HepG2 (cell line): ENCODE results near the gene RGS19. TPM values are rescaled to one million over a fixed set of nuclear protein-coding genes. Genes with fewer than 3 reads are reported as not detected.
A peak's percentile ranks its signal among the peaks of the same experiment; 100 is the strongest.

Source experiments
- ATF6 ChIP-seq: sonication (generic); formaldehyde crosslinking; conservative IDR thresholded peaks from 2 replicates; pipeline ENCODE4 v1.4.0; 2020; ENCODE audit warnings: missing genetic modification reagents
- FOXP4 ChIP-seq: sonication (generic); formaldehyde crosslinking; IDR thresholded peaks from 2 replicates; pipeline ENCODE4 v1.4.0; 2020; ENCODE audit warnings: missing genetic modification reagents
- GTF3A ChIP-seq: sonication (generic); formaldehyde crosslinking; conservative IDR thresholded peaks from 2 replicates; pipeline ENCODE4 v1.4.0; 2020; ENCODE audit warnings: mild to moderate bottlenecking, missing genetic modification reagents
- HNRNPL ChIP-seq: fragments of 200-400 bp; formaldehyde crosslinking; IDR thresholded peaks from 2 replicates; pipeline ENCODE4 v1.6.1; 2017; ENCODE audit warnings: mild to moderate bottlenecking, low read depth, low read length
- IRX3 ChIP-seq: sonication (generic); formaldehyde crosslinking; IDR thresholded peaks from 2 replicates; pipeline ENCODE4 v1.8.1; 2023; ENCODE audit warnings: mild to moderate bottlenecking, low read depth, missing genetic modification reagents, borderline replicate concordance
- KLF15 ChIP-seq: sonication (generic); formaldehyde crosslinking; IDR thresholded peaks from 2 replicates; pipeline ENCODE4 v1.8.1; 2023; ENCODE audit warnings: borderline replicate concordance, mild to moderate bottlenecking, inconsistent platforms, missing genetic modification reagents, mixed read lengths
- MLLT10 ChIP-seq: sonication (generic); formaldehyde crosslinking; IDR thresholded peaks from 2 replicates; pipeline ENCODE4 v1.4.0; 2020; ENCODE audit warnings: missing genetic modification reagents
- PHF5A ChIP-seq: IDR thresholded peaks from one replicate; pipeline ENCODE4 v1.6.1; 2018; ENCODE audit warnings: low read depth, missing genetic modification reagents; ENCODE audit not compliant: unreplicated experiment
- RBAK ChIP-seq: sonication (generic); formaldehyde crosslinking; IDR thresholded peaks from 2 replicates; pipeline ENCODE4 v1.5.1; 2020; ENCODE audit warnings: mild to moderate bottlenecking, missing genetic modification reagents
- SNAI1 ChIP-seq: sonication (generic); formaldehyde crosslinking; IDR thresholded peaks from 2 replicates; pipeline ENCODE4 v1.5.0; 2020; ENCODE audit warnings: mild to moderate bottlenecking, missing genetic modification reagents, borderline replicate concordance
- SP4 ChIP-seq: sonication (generic); formaldehyde crosslinking; IDR thresholded peaks from 2 replicates; pipeline ENCODE4 v1.8.1; 2023; ENCODE audit warnings: mild to moderate bottlenecking, missing genetic modification reagents
- ZBTB43 ChIP-seq: sonication (generic); formaldehyde crosslinking; conservative IDR thresholded peaks from 2 replicates; pipeline ENCODE4 v1.4.0; 2020; ENCODE audit warnings: missing genetic modification reagents
- ZNF18 ChIP-seq: sonication (generic); formaldehyde crosslinking; IDR thresholded peaks from 2 replicates; pipeline ENCODE4 v1.8.0; 2022; ENCODE audit warnings: mild to moderate bottlenecking, missing genetic modification reagents; ENCODE audit not compliant: insufficient replicate concordance
- ZNF264 ChIP-seq: sonication (generic); formaldehyde crosslinking; IDR thresholded peaks from 2 replicates; pipeline ENCODE4 v1.4.0; 2020; ENCODE audit warnings: missing genetic modification reagents
- ZNF280D ChIP-seq: sonication (generic); formaldehyde crosslinking; IDR thresholded peaks from 2 replicates; pipeline ENCODE4 v1.5.1; 2020; ENCODE audit warnings: mild to moderate bottlenecking, missing genetic modification reagents
- ZNF44 ChIP-seq: sonication (generic); formaldehyde crosslinking; IDR thresholded peaks from 2 replicates; pipeline ENCODE4 v1.5.1; 2020; ENCODE audit warnings: mild to moderate bottlenecking, missing genetic modification reagents
- ZNF724P ChIP-seq: sonication (generic); formaldehyde crosslinking; IDR thresholded peaks from 2 replicates; pipeline ENCODE4 v1.8.0; 2022; ENCODE audit warnings: missing genetic modification reagents, borderline replicate concordance
- polyA plus RNA-seq, 8 experiments: library from polyadenylated mRNA; depleted of rRNA in 3 of 8; stranded (reverse) in 7 of 8; unstranded in 1 of 8; fragments of >200 nt; fragmentation: Illumina TruSeq in 4 of 8; extraction: Trizol in 4 of 8; gene quantifications; 2 replicates each; pipeline versions ENCODE4 v1.2.1 to v1.2.3, GENCODE V29; 2011 to 2016; ENCODE audit warnings: low read depth in 4 of 8, missing spikeins in 1 of 8, mixed read lengths in 1 of 8; ENCODE audit not compliant: insufficient read depth in 1 of 8
- total RNA-seq, 5 experiments: library from RNA; depleted of rRNA; stranded (reverse); fragments of >200 nt; fragmentation: Illumina TruSeq; extraction: Trizol; gene quantifications; 2 replicates each; pipeline ENCODE4 v1.2.3, GENCODE V29; 2016; ENCODE audit warnings: low read depth in 1 of 5

The RGS19 gene
- total and polyA plus RNA-seq, 2 of the 13 experiments (the other 11 are each of a cell fraction or from before 2014, with no cell fraction given) = 10.7 to 11.9 TPM

- TF ChIP-seq ZBTB43 (0 out of 2 replicates have a peak, but pooled peaks have one; percentile 3), HNRNPL (peak; percentile 98), RBAK (CRISPR knock-in tag) (no peak), ZNF44 (CRISPR knock-in tag) (peak; percentile 66; the same call in 1 of the 2 replicates), ZNF280D (CRISPR knock-in tag) (peak; percentile 30; the same call in 1 of the 2 replicates), ZNF18 (CRISPR knock-in tag) (peak; percentile 25), GTF3A (CRISPR knock-in tag) (no peak), KLF15 (no peak; the same call in 1 of the 2 replicates), IRX3 (CRISPR knock-in tag) (no peak), ATF6 (CRISPR knock-in tag) (no peak; the same call in 1 of the 2 replicates), SNAI1 (CRISPR knock-in tag) (0 out of 2 replicates have a peak, but pooled peaks have one; percentile 89), ZNF724P (CRISPR knock-in tag) (no peak; the same call in 1 of the 2 replicates), SP4 (peak; percentile 66), ZNF264 (CRISPR knock-in tag) (0 out of 2 replicates have a peak, but pooled peaks have one; percentile 17), FOXP4 (CRISPR knock-in tag) (no peak), PHF5A (CRISPR knock-in tag) (no peak), MLLT10 (CRISPR knock-in tag) (no peak)
These were observed 42.7 kb downstream of the RGS19 start (continued) for GRCh38 chr20:64036346-64037198.
